GM21723 (cell line): ENCODE measurements around the gene SLC35F3.

Source experiments
- ATAC-seq: cut with Tn5 transposase; IDR thresholded peaks from one replicate; pipeline ENCODE4 v1.9.1; 2021; ENCODE audit warnings: mild to moderate bottlenecking, moderate library complexity; ENCODE audit not compliant: unreplicated experiment

The SLC35F3 gene

DNA sequence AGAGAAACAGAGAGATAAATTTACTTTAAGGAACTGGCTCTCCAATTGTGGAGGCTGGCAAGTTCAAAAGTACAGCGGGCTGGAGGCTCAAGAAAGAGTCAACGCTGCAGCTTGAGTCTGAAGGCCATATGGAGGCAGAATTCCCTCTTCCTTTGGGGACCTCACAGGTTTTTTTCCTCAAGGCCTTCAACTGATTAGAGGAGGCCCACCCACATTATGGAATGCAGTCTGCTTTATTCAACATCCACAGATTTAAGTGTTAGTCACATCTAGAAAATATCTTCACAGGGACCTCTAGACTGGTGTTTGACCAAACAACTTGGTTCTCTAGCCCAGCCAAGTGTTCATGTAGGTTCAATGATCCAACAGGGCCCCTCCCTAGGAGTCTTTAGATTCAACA is 117.8 kb downstream of the SLC35F3 start:
- no peak for ATAC-seq

DNA sequence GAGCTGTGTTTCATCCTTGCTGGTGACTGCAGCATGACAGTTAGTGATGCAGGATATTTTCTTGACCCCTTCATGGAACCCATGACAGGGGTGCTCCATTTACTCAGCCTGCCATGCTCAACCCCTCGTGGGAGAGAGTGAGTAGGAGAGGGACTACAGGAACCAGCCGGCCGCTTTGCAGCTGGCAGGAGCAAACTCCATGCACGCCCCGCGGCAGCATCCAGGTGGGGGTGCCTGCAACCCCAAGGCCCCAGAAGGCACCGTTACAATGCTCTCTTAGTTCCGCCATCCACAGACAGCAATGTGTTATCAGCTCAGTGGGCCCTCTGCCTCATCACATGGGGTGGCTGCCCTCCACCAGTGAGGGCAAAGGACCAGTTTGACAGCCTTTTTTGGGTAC is 135.1 kb downstream of the SLC35F3 start:
- no peak for ATAC-seq

DNA sequence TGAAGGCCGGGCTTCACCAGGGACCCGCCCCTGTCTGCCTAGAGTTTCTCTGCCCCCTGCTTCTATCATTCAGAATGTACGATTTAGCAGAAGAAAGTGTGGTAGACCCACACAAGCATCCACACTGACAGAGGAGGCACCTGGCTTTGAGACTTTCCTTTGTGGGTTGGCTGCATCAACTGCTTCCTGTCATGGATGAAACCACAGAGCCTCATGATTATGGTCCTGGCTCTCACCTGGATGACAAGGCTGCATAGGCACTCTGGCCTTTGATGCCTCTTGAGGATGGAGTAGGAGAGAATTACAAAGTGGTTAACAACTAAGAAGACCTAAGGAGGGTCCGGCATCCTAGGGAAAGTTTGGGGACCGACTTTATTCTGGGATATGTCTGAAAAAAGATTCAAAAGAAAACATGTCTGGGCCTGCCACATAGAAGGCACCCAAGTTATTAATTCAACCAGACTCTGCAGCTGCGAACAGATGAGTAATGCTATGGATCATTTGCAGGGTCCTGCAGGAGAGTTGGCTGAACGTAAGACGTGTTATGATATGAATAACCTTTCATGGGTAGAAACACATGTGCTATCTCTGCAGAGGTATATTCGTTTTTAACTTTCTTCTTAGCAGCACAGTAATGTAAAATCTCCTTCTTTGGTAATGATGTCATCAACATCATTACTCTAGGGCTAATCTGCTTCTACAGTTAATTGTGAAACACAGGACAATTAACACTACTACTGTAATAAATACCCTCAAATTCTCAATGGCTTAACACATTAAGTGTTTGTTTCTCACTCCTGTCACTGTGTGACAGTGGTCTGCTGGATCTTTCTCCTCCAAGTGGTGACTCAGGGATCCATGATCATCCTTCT is 136.2 kb downstream of the SLC35F3 start:
- no peak for ATAC-seq

DNA sequence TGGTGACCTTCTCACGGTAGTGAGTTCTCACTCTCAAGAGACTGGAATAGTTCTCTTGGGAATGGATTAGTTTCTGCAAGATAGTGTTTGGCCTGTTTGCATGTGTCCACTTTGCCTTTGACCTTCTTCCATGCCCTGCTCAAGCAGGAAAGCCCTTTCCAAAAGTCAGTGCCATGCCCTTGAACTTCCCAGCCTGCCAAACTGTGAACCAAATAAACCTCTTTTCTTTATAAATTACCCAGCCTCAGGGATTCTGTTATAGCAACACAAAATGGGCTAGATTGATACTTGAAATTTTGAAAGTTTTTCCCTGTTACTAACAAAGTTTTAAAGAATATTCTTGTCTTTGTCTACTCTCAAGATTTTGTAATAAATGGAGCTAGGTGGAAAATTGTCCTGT is 139.6 kb downstream of the SLC35F3 start:
- no peak for ATAC-seq

DNA sequence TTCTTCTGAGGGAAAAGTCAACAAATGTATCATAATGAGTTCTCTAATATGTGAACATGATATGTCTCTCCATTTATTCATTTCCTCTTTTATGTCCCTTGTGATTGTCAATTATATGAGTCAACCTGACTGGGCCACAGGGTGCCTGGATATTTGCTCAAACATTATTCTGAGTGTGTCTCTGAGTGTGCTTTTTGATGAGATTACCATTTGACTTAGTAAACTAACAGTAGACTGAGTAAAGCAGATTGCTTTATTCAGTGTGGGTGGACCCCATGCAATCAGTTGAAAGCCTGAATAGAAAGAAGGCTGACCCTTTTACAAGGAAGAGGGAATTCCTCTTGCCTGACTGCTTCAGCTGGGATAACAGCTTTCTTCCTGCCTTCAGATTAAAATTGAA is 142.6 kb downstream of the SLC35F3 start:
- no peak for ATAC-seq

DNA sequence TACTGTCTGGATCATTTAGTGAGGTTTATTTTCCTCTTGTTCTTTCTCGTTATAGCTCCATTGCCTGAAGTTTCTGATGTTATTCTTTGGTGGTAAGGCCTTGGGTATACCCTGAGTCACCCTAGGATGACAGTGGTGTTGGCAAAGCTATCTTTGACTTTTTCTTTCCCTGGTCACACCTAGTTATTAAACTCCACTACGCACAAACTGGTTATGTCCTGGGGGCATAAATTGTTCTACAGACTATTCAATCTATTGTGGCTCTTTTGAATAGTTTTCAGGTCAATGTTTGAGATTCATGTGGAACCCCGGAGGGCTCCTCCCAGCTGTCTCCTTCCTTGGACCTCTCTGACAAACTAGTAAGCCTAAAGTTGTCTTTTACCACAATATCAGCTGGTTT is 157.7 kb downstream of the SLC35F3 start:
- no peak for ATAC-seq

DNA sequence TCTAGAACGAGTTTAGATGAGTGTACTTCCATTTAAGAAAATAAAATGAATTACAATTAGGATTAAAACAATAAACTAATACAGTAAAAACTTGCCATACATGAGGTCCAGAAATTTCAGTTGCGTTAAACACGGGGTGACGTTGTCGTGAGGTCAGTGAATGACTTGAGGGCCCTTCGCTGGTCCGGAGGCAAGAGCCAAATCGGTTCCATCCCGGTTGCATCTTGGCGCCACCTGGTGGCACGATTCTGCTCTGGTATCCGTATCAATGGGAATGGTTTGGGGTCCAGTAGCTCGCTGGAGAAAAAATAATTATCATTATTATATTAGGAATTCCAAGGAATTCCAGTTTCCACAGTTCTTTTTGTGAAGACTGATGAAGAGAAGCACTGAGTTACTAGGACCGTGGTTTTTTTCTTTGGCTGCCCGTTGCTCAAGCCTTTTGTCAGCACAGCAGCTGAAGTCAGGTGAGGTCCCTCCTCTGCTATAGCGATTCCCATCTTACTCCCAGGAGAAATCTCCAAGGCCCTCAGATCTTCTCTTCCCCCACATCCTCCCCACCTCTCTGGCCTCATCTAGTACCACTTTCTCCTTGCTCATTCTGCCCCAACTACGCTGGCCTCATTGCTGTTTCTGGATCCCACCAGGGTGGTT is 161.4 kb downstream of the SLC35F3 start:
- ATAC-seq: peak; percentile 77

DNA sequence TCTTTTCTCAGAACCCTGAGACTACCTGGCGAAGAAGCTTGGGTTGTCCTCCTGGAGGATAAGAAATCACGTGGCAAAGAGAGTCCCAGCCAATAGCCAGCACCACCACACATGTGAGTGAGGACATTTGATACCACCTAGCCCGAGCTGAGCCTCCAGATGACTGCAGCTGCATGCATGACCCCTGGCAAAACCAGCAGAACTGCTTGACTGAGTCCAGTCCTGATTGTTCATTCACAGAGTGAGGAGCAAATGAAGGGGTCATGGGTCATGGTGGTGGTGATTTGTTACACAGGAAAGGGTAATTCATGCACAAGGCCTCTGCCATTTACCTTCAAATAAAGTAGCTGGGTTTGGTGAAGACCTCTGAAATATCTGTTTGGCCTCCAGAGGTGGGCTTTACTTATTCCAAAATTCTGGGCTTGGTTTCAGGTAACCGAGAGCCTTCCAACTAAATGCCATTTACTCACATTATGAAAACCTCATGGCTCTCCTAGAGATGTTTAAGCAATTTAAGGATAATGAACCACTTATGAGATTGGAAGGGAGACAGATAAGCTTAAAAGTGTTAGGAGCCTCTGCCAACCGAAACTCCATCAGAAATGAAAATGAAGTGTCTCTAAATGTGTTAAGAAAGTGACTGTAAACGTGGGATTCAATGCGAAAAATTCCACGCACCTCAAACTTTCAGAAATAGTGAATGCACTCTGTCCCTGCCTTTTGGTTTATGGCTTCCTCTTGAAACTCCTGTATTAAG is 163.3 kb downstream of the SLC35F3 start:
- no peak for ATAC-seq

DNA sequence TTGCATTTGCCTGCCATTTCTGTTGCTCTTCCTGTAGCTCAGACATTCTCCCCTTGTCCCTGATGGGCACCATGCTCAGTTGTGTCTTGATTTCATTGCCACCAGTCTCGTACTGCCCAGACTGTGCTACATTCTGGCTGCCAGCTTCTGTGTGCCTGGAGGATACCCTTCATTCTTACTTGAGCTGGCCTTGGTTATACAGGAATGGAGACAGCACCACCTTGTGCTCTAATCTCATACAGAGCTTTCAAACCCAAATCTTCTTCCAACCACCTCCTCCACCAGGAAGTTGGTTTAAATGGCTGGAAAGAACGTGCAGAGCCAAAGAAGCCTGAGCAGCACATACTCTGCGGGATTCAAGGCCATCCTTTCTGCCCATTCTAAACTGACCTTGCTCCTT is 165.3 kb downstream of the SLC35F3 start:
- ATAC-seq: no peak

DNA sequence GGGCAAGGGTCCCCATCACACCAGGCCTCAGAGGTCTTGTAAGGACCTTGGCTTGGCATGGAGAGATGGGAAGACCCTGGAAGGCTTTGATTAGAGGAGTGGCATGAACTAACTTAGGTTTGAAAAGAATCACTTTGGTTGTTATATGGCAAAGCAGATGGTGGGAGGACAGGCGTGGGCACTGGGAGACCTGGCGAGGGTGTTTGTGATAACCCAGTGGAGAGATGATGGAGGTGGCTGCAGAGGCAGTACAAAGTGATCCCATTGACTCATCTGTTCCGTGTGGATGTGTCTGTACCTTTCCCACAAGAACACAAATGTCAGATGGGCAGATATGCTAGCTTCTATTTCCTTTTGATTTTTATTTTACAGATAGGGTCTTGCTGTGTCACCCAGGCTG is 168.3 kb downstream of the SLC35F3 start:
- no peak for ATAC-seq

DNA sequence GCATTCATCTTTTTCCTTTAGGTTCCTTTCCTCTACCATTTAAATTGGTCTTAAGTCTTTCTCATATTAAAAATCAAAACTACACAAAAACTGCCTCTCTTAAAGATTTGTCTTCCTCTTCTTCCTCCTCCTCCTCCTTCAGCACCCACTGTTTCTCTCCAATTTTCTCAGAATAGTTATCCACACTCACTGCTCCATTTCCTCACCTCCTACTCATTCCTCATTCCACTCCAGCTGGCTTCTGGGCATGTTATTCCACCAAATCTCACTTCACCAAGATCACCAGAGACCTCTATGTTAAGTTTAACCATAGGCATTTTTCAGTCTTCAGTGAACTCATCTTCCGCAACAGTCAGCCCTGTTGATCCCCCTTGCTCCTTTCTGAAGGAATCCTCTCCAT is 173.7 kb downstream of the SLC35F3 start:
- ATAC-seq: no peak

DNA sequence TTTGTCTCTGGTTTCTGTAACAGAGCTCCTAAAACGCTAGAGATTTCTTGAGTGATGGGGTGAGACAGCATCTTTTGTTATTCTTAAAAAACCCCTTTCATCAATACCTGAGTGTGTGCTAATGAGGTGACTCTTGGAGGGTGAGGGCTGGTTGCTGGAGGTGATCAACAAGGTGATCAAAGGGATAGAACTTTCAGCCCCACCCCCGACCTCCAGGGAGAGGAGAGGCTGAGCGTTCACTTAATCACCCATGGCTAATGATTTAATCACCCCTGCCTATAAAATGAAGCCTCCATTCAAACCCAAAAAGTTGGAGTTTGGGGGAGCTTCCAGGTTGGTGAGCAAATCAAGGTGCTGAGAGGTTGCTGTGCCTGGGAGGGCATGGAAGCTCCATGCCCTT is 175.4 kb downstream of the SLC35F3 start:
- no peak for ATAC-seq

DNA sequence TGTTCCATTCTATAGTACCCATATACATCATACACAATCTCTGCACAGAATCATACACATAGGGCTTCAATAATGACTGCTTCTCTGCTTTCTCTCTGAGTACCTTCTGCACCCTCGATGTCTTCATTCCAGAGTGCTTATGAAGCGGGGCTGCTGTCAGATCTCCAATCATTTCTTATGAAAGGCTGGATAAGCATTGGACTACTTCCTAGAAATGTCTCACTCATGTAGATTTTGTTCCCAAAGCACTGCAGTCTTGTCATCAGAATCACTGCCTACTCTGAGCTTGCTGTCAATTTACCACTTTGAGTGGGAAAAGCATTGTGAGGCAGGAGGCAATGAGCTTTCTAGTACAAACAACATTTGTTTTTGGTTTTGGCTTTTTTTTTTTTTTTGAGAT is 179.0 kb downstream of the SLC35F3 start:
- no peak for ATAC-seq

DNA sequence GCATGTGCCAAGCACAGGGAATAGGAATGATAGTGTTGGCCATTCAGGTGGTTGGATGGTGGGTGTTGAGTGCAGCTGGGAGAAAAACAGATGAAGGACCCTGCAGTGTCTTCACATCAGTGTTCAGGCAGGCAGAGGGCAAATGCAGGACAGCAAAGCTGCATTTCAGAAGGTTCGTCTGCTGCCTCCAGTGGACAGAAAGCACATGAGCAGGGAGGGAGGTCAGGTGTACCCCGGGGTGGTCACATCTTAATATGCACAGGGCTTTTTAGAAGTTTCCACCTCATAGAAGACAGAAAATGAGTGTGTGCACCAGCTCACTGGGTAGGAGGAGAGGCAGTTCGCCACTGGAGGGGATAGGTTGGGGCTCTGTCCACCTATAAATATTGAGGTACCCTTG is 184.9 kb downstream of the SLC35F3 start:
- no peak for ATAC-seq

DNA sequence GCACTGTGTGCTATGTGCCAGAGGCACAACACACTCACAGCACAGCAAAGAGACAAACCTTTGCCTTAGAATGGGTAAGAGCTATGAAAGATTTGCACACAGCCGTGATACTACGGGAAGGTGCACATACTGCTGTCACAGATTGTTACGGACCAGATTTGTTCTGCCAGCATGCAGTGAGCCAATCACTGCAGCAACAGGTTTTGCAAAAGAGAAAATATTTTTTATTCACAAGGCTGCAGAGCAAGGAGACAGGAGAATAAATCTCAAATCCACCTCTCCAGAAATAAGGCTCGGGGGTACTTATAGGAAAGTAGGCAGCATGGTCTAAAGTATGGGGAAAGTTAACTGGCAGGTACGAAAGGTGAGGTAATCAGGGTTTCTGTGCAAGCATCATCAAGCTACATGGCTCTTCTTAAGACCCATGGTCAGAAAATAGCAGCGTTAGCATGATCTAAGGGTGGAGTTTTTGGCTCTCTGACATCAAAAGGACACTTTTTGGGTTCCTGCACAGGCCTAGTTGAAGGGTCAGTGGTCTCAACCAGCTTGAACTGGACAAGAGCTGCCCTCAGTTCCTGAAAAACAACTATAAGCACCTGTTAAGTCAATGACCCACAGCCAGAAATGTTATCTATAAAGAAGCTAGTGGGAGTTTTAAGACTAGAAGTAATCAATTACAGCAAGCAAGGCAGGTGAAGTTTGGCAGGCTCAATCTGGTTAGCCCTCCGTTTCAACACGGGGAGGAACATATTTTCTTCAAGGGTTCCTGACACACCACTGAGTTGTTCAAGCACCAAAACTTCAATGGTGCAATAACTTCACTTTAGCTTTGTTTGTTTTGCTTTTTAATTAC is 186.0 kb downstream of the SLC35F3 start:
- no peak for ATAC-seq

DNA sequence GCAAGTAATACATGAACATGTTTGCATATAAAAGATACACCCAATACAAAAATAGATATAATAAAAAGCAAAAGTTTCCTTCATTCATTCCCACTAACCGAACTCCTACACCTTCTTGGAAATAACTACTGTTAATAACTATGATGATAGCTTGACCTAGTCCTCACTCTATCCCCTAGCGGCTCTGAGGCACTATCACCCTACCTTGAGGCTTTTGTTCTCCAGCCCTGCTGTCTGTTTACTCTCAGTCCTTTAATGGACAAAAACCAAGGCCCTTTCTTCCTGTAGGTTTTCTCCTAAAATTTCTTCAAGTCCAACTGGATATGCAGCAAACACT is 186.6 kb downstream of the SLC35F3 start:
- no peak for ATAC-seq

DNA sequence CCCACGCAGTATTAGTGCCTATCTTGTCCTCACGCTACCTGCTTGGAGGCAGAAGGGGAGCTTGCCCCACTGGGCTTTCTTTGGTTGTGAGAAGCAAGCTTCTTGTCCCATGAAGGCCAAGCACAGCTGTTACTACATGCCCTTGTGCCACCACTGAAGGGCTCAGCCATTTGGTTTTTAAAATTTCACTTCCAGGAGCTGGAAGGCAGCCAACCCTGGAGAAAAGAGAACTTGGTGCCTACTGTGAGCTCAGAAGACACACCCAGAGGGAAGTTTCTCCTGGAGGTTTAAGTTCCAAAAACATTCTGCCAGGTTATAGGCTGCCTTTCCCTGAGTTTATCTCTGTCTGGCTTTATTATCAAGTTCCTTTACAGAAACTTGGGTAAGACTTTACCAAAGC is 187.4 kb downstream of the SLC35F3 start:
- ATAC-seq: no peak

DNA sequence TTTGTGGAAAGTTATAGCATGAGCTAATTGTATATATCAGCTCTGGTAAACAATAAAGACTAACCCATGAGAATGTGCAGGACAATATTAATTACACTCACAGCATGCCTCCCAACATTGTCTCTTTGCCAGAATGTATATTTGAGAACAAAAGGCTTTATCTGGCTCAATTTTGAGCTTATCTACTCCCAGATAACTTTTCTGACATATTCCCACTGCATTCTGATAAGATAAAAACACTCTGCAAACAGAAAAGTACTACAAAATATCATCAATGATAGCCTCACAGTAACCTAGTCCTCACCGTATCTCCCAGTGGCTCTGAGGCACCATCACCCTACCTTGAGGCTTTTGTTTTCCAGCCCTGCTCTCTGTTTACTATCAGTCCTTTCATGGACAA is 188.6 kb downstream of the SLC35F3 start:
- ATAC-seq: no peak

DNA sequence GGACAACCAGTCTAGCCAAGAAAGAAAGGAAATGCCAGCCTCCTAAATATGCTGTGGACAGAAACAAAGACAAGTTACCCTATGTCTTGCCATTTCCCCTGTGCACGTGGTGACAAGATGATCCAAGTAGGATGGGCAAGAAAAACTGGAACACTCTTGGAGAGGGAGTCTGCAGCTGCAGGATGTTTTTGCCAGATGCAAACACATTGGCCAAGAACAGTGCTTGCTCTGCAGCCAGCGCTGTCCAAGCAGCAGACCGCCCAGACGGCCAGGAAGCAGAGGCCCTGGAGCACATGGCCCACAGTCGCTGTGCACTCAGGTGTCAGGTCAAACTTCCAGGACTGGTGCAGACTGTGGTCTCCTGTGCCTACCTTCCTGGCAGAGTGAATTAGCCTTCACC is 189.3 kb downstream of the SLC35F3 start:
- no peak for ATAC-seq

DNA sequence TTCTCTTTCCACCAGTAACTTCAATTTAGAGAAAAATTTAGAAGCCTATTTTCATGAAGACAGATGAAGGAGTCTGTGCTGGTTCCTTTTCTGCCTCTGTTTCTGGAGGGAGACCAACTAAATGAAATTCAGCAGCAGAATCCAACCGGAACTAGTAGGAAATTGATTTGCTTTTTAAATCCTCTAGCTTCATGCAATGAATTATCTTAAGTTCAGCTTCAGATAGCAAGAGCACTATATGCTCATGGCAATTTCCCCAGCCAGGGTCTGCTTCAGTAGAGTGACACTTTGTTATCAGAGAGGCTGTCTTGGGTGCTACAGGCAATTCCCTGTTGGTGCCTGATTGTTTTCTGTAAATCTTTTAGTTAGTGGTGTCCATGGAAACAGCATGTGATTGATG is 189.7 kb downstream of the SLC35F3 start:
- ATAC-seq: no peak

DNA sequence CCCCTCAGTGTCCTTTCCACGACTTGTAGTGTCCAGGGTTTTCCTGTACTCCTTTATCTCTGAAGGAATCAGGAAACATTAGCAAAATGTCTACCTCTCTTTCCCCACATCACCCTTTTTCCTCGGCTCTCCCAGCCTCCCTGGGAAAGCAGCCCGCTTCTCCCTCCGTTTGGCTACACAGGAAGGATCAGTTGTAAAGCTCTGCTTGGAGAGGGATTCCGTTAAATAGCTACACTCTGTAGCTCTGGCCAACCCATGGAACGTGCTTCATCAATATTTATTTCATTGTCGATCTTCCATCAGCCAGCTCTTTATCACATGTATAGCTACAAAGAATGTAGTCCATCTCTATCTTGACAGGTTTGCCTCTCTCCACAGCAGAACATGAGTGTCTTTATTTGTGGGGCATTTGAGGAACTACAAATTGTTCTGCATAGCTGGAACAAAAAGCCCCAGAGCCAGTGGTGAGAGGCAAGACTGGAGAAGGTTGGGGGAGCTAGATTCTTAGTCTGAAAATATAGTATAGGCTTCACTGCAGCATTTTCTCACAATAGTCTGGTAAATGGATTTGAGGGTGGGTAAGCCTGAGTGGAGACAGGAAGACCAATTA is 191.8 kb downstream of the SLC35F3 start:
- ATAC-seq: no peak
